GM21723 (cell line): ENCODE results near the gene MEGF11.

Experiments
- ATAC-seq: cut with Tn5 transposase; IDR thresholded peaks from one replicate; pipeline ENCODE4 v1.9.1; 2021; ENCODE audit warnings: mild to moderate bottlenecking, moderate library complexity; ENCODE audit not compliant: unreplicated experiment

MEGF11 gene

DNA sequence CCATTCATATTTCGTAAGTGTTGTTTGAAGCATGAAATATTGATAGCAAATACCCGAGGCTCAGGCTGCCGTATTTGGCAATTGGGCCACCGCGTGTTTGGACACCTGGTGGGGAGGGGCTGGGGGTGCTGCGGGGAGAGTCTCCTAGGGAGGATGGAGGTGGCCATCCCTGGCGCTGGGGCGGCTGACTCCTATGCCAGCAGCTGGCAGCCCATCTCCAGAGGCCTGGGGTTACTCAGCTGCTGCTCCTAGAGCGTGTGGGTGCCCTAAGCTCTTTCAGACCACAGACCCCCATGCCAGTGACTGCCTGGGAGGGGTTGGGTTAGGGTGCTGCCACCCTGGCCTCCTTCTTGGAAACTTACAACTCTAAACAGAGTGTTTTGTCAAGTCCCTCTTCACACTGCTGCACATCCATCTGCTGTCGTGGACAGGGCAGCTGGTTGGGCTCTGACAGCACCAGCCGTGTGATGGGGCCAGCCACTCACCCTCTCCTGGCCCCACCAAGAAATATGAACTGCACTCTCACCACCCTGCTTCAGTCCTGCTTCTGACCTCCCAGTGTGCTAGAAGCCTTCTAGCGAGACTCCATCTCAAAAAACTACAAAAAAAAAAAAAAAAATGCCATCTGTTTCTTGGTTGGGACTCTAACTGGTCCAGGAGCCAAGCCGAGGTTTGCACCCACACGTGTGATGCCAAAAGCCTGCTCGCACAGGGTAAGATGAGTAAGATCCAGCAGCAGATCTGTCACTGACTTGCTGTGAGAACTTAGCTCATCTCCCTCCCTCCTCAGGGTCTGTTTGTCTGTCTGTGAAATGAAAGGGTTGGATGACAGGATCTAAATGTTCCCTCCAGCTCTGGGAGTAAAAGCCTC, 156.2 kb downstream of the MEGF11 start:
- no peak for ATAC-seq

DNA sequence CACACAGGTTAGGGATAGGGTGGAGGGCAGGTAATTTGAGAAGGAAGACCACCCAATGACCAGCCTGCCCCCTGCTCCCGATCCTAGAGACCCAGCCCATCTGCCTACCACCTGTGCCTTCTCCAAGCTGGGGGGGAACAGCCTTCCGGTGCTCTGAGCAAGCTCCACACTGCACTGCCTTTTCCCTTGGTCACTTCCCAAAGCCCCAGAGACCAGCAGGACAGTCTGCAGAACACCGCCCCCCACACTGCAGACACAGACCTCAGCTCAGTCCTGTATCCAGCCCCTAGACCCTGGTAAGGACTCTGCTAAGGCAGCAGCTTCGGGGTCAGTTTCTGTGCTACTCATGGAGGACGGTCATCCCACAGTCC, 156.9 kb downstream of the MEGF11 start:
- no peak for ATAC-seq

DNA sequence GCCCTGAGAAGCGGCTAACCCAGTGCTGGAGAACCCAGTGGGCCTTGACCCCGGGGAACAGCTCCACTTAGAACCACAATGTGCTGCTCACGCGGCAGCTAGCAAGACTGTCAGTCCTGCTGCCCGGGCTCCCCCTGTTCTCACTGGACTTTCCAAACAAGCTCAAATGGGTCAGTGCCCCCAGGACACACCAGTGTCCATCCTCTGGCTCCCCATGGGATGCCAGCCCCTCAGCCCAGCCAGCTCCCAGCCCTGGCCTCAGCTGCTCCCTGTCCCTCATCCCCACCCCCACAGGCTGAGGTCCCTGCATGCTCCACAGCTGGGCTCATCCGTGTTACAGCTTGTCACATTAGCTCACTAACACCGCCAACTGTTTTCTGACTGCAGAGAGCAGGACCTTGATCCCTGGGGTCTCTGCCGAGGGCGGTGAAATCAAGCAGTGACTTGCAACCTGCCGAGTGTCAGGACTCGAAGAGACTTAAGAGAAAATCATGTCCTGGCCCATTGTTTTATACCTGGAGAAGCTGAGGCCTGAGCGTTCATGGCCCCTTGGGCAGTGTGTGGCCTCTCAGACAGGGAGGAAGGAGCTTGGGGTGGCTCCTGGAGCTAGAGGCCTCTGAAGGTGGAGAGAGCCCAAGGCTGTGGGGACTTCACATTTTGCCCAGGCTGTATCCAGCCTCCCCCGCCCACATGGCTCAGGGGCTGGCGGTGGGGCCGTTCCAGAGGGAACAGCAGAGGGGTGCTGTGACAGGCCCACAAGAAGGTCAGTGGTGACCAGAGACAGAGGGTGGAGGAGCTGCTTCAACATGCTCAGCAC, 157.5 kb downstream of the MEGF11 start:
- ATAC-seq: no peak

DNA sequence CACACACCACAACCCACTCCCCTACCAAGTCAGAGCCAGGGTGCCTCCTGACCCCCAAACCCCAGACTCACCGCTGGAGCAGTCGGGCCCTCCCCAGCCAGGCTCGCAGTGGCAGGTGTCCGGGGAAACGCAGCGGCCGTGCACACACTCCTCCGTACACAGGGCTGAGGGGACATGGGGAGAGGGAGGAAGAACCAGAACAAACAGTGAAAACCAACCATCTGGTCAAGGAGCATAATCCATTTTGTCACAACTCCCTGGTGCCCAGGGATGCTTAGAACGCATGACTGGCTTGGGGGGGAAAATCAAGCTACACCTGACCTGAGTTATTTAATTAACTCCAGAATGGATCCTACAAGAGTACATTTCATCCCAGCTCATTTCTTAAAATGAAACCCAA, 159.2 kb downstream of the MEGF11 start:
- no peak for ATAC-seq

DNA sequence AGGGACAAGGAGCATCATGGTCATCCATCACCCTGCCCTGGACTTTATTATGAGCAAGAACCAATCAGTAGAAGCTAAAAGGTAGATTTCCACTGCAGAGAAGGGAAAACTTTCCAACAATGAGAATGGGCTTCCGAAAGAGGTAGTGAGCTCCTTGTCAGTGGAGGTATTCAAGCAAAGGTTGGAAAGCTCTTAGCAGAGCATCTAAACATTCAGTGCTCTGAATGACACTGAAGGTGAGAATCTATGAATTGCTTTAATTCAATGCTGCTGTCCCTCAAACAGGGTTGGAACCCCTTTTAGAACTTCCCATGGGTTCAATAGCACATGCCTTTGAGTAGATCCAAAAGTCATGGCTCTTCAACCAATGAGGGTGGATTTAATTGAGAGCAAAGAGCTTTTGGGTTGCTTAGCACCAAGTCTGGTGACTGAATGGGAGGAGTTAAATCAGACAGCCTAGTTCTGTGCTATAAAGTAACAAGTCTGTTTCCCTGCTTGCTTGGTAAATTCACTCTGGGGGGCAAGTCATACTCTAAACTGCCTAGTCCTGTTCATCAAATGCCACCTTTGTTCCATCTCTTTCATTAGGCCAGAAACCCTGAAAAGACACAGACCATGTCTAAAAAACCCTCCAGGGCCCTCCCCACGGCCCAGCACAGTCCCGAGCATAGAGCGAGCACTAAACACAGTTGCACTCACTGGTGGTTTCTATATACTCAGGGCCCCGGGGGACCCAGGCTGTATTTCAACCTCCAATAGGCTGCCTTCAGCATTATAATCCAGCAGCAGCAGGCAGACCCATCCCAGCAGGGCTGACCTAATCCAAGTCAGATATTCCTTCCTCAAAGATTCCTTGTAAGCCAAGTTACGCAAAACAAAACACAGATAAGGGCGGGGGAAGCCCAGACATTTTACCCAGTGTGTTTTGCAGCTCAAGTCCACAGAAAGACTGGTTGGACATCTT, 161.2 kb downstream of the MEGF11 start:
- ATAC-seq: no peak

DNA sequence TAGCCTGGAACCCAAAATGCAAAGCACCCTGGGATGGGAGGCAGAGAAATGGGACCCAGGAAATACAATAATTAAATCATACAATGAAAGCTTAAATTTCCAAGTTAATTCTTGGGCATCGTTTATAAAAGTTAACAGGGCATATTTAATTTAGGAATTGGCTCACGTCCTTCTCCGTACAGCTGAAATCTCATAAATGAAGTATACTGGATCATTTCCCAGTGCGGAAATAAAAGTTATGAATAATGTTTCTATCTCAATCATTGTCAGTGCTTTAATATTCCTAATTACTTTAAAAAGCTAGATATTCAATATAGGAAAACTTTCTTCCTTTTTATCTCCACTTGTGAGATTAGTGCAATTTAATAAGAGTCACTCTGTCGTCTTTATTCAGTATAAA, 164.0 kb downstream of the MEGF11 start:
- no peak for ATAC-seq

DNA sequence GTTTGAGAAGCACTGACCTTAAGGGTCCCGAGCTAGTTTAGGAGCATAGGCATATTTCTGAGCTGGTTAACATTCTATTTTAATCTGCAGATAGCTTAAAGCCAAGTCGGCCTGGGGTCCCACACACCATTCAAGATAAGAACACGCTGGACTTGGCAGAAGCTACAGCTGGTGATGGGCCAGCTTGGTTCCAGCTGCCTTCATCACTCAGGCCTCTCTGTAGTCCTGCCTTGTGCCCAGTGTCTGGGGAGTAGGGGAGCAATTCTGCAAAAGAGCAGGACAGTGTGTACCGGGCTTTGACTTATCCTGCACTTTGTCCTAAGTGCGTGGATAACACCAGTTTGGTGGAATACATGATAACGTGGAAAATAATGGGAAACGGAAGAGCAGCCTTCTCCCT, 164.5 kb downstream of the MEGF11 start:
- ATAC-seq: no peak

DNA sequence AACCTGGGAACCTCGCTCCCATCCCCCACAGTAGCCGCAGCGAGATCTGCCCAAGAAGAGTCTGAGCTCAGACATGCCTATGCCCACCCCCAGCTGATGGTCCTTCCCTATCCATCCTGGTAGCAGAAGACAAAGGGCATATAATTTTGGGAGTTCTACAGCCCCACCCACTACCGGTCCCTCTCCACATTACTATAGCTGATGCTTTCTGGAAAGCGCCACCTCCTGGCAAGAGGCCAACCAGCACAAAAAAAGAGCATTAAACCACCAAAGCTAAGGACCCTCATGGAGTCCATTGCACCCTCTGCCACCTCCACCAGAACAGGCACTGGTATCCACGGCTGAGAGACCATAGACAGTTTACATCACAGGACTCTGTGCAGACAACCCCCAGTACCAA, 168.4 kb downstream of the MEGF11 start:
- no peak for ATAC-seq

DNA sequence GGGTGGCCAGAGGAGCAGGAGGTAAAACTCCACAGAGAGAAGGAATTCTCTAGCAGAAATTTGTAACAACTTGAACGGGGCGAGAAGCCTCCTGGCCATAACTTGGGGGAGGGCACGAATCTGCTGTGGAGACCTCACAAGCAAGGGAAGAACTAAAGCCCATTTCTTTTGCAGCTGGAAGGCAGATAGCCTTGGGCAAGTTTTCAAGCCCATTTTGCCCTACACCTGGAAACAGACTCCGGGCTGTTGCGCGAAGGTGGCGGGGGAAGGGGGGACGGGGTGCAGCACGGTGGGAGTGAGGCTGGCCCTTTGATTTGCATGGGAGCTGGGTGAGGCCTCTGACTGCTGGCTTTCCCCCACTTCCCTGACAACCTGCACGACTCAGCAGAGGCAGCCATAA, 168.8 kb downstream of the MEGF11 start:
- ATAC-seq: no peak

DNA sequence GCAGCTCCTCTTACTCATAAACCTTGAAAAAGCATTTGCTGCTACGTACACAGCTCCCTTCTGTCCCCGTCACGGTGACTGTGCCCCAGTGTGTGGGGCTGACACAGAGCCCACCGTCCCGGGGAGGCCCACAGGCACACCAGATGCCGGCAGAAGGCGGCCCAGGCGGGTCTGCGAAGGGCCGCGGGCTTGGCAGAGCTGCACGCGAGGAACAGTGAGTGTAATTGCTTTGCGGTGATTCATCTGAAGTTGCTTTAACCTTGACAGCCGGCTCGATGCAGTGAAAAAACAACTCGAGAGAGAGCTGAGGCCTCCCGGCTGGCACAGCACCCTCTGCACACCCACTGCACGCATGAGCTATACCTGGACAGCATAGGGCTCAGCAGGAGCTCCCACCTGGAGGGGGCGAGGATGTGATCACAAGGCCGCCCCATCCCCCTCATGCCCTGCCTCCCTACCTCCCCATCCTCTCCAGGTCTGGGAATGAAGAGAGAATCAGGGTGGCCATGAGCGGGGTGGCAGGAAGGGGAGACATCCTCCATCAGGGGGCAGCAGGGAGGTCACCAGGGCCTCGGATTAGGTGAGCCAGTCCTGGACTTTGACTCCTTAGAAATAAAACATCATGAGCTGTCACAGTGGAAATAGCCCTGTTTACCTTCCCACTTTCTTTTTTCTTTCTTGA, 172.7 kb downstream of the MEGF11 start:
- no peak for ATAC-seq

DNA sequence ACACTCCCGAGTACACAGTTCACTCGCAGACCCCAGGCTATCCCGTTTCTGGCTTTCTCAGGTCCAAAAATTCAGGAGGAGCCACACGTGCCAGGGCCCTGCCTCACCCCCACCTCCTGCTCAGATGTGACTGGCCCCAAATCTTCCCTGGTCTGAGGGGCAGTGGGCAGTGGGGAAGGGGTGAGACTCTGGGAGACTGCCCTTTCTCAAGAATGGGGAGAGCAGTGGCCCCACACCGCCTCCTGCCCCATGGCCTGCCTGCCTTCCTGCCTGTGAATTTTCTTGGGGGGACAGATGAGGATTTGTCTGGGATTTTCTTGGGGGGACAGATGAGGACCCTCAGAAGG, 174.6 kb downstream of the MEGF11 start:
- no peak for ATAC-seq

DNA sequence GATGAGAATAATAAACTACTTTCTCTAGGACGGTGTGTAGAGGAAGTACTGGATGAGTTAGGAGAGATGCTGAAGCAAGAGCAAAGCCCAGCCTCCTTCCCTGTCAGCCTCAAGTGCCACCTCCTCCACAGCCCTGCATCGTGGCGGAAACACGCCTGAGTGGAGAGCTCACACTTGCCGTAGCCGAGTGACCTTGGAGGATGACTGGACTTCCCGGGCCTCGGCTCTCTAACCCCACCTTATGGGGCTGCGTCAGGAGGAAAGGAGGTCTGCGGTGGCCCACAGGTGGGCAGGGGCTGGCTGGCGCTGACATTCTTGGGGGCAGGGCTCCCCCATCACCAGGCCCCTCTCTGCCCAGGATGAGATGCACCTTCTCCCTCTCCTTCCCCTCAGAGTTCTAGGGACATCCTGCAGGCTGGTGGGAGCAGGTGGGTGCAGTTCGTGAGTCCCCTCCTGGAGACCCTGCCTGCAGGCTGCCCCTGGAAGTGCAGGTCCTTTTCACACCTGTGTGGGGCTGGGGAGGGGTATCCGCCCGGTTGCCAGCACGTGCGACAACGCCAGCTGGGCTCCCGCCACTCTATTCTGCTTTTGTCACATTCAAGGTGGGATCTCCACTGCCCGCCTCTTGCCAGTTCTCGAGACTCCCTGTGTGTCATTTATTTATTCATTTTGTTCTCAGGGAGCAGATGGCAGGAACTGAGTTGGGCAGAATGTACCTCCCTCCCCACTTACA, 175.2 kb downstream of the MEGF11 start:
- ATAC-seq: no peak

DNA sequence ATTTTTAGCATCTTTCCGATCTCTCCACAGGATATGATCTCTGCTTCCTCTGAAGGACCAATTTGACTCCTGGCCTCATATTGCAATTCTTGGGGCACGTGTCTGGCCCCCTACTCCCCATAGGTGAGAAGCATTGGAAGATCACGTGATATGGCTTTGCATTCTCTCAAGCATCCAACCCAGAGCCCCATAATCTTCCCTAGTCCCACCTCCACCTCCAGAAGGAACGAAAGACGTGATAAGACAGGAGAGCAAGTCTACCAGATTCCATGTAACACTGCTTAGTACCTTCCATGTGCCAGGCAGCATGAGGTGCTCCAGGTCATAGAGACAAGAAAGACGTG, 176.3 kb downstream of the MEGF11 start:
- ATAC-seq: no peak

DNA sequence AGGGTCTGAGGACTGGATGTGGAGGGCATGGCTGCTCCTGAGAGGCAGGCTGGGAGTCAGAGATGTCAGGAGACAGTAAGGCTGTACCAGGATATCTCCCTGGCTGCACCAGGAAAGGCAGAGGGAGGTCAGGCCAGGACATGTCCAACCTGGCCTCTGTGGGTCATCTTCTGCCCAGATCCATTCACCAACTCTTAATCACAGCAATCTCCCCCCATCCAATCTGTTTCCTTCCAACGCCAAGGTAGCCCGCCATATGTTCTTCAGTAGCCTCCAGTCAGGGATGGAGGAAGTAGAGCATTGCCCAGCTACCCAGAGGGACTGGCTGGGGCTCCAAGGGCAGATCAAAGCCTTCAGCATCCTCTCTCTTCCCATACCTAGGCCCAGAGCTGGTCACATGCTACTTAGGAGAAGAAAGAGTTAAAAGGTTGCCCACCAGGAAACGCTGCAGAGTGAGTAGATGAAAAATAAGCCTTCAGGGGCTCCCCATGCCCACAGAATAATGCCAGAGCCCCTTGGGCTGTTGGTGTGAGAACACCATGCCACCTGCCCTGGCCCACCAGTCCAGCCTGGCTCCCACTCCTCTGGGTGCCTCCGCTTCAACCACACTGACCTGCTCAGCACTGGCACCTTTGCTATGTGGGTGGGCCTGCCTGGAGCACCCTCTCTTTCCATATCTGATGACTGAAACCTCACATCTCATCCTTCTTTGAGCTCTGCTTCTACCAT, 176.8 kb downstream of the MEGF11 start:
- ATAC-seq: no peak

DNA sequence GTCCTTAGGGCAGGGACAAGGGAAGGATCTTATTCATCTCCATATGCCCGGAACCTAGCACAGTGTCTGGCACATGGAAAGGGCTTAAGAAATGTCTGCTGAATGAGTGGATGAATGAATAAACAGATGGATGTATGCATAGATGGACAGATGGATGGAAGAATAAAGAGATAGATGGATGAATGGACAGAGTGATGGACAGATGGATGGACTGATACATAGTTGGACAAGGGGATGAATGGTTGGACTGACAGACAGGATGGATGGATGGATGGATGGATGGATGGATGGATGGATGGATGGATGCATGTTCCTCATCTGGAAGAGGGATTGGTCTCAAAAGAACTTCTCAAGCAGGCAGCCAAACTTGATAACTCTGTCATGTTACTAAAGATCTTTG, 177.6 kb downstream of the MEGF11 start:
- ATAC-seq: no peak

DNA sequence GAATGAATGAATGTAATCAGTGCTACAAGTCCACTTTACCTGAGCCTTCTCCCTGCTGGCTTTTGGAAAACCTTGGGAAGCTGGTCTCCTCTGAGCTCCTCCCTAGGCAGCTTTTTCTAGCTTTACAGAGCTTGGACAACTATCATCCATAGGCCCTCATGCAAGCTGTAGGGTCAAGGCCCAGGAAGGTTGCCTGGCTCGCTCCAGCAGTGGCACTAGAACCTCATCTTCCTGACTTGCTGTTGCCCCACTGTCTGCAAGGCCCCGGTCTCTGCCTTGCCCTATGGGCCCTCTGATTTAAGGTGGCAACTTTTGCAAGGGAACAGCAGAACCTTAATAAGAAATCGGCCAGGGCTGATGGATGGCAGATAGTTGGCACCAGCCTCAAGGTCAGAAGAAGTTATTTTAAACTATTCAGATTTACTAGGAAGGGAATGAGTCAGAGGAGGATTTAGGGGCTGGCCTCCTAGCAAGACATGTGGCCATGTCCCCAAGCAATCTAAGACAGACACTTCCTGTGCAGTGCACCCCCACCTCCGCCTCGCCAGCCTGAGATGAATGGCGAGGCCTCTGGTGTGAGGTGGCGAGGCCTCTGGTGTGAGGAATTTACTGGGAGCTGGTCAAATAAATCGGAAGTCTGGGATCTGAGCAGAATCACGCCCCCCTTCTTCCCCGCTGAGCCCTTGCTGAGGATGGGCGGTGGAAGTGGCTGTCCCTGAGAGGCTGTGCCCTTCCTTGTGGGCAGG, 180.8 kb downstream of the MEGF11 start:
- ATAC-seq: no peak

DNA sequence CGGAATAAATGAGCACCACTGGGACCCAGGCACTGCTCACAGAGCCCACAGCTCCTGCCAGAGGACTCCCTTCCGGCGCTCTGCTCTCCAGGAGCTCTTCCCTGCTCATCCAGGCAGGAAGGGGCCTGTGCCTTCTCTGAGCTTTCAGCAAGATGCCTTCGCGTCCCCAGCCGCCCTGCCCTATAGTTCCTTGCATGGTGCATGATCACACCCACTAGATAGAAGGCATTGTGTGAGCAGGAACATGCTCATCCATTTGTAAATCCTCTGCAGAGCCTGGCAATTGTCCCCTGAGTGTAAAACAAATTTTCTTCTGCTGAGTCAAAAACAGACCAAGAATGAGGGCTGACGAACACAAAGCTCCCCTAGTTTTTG, 181.6 kb downstream of the MEGF11 start:
- no peak for ATAC-seq

DNA sequence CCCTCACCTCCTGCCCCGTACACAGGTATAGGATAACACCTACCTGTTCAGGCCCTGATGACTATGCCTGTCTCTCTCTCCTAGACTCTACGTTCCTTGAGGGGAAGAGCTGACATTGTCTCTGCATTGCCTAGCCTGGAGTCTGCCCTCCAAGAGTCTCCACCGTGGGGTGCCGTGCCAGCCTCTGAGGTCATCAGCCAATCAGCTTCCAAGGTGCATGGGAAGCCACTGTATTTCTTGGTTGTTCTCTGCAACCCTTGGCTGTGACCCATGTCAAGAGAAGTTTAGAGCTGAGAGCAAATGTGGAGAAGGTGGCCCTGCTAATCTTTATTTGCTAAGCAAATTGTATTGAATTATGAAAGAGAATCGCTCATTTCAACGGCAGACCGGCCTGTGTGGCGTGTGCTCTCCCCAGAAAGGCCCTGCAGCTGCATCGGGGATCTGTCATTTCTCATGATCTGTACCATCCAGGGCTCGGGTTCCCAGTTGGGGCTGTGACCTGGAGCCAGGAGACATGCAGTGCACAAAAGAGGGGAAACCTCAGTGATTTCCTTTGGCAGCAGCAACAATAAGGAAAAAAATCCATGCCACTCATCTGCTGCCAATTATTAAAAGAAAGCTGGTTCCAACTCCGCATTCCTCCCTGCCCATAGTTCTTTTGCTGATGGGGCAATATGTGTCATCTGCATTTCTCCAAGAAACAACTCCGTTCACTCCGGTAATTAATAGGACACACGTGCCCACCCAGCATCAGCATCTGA, 182.2 kb downstream of the MEGF11 start:
- no peak for ATAC-seq
